Duodenal mucosa (tissue), 2 donors: ENCODE measurements around the gene KLK15.

Source experiments
- H3K27ac ChIP-seq: one replicate; pipeline ENCODE4 v1.7.0; 2013; ENCODE audit warnings: low read depth, low read length
- H3K27me3 ChIP-seq, 2 donors: one replicate each; pipeline ENCODE4 v1.7.0; 2013; ENCODE audit warnings: low read length in 2 of 2, control low read depth in 1 of 2; ENCODE audit not compliant: insufficient read depth in 2 of 2, control insufficient read depth in 1 of 2
- H3K36me3 ChIP-seq, 2 donors: one replicate each; pipeline ENCODE4 v1.7.0; 2013; ENCODE audit warnings: low read length in 2 of 2, control low read depth in 1 of 2; ENCODE audit not compliant: insufficient read depth in 2 of 2, control insufficient read depth in 1 of 2
- H3K4me1 ChIP-seq, 2 donors: one replicate each; pipeline ENCODE4 v1.7.0; 2013; ENCODE audit warnings: low read length in 2 of 2, control low read depth in 1 of 2; ENCODE audit not compliant: insufficient read depth in 2 of 2, control insufficient read depth in 1 of 2
- H3K4me3 ChIP-seq, 2 donors: one replicate each; pipeline ENCODE4 v1.7.0; 2013; ENCODE audit warnings: low read length in 2 of 2, low read depth in 1 of 2
- H3K9ac ChIP-seq, 2 donors: one replicate each; pipeline ENCODE4 v1.7.0; 2013; ENCODE audit warnings: low read length in 2 of 2, low read depth in 1 of 2
- H3K9me3 ChIP-seq, 2 donors: one replicate each; pipeline ENCODE4 v1.7.0; 2013; ENCODE audit warnings: low read length in 2 of 2, control low read depth in 1 of 2; ENCODE audit not compliant: control insufficient read depth in 1 of 2

KLK15 gene

DNA sequence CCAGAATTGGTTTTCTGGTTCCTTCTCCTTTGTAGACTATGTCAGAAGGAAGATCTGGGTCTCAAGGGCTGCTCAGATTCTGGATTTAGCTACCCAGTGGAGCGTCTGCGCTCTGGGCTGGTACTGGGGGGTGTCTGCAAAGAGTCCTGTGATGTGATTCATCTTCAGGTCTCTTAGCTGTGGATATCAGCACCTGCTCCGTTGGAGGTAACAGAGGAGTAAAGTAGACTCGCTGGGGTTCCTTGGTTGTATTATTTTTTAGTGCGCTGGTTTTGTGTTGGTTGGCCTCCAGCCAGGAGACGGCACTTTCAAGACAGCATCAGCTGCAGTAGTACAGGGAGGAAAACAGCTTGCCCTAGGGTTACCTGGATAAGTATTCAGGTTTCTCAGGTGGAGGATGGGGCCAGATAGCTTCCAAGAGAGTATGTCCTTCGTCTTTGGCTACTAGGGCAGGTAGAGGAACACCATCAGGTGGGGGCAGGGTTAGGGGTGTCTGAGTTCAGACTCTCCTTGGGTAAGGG, 10.4 kb upstream of the KLK15 start:
- no peaks in the 10 kb centered on the region for H3K36me3 ChIP-seq
- H3K27ac ChIP-seq: no peak overlapping the region
- no peak overlapping the region for H3K4me3 ChIP-seq
- H3K4me1 ChIP-seq: no peaks in the 10 kb centered on the region
- no peaks in the 10 kb centered on the region for H3K9me3 ChIP-seq
- peaks cover 0 to 7% of the 10 kb centered on the region in 2 donors for H3K27me3 ChIP-seq
- no peak overlapping the region for H3K9ac ChIP-seq

GRCh38 chr19:50843205-50843604, 9.8 kb upstream of the KLK15 start:
- Histone ChIP-seq H3K9ac (no peak overlapping the region), H3K36me3 (no peaks in the 10 kb centered on the region), H3K27me3 (peaks cover 0 to 7% of the 10 kb centered on the region in 2 donors), H3K4me3 (no peak overlapping the region), H3K9me3 (no peaks in the 10 kb centered on the region), H3K27ac (no peak overlapping the region), H3K4me1 (no peaks in the 10 kb centered on the region)

DNA sequence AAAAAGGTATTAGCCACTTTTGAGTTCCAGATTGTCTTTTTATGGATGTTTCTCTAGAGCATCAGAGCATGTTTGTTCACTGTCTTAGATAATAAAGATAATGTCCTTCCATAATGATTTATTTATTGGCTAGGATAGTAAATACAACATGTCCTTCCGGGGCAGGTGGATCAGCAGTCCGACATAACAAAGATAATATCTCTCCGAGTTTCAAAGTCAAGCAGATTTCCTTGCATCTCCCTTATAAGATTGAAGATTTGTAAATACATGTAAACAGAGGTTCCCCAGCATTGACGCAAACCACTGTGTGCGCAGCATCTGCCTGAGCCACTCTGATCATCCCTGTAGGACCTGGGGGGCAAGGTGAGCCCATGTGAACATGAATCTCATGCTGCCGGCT, 8.8 kb upstream of the KLK15 start:
- Histone ChIP-seq H3K9ac (no peak overlapping the region), H3K4me3 (no peak overlapping the region), H3K4me1 (no peaks in the 10 kb centered on the region), H3K9me3 (no peaks in the 10 kb centered on the region), H3K27ac (no peak overlapping the region), H3K27me3 (peaks cover 0 to 7% of the 10 kb centered on the region in 2 donors), H3K36me3 (no peaks in the 10 kb centered on the region)

GRCh38 chr19:50839712-50840655, 6.6 kb upstream of the KLK15 start:
- Histone ChIP-seq H3K27me3 (peaks cover 0 to 7% of the 10 kb centered on the region in 2 donors), H3K36me3 (no peaks in the 10 kb centered on the region), H3K9ac (no peak overlapping the region)

GRCh38 chr19:50838239-50838638, 4.9 kb upstream of the KLK15 start:
- Histone ChIP-seq H3K27me3 (peaks cover 0 to 2% of the 10 kb centered on the region in 2 donors), H3K4me1 (peaks cover 6 to 17% of the 10 kb centered on the region in 2 donors), H3K9me3 (no peaks in the 10 kb centered on the region), H3K36me3 (no peaks in the 10 kb centered on the region), H3K4me3 (no peak overlapping the region), H3K27ac (no peak overlapping the region), H3K9ac (no peak overlapping the region)

More at GRCh38 chr19:50839712-50840655, 6.6 kb upstream of the KLK15 start:
- Histone ChIP-seq H3K27ac (no peak overlapping the region), H3K4me3 (no peak overlapping the region), H3K9me3 (no peaks in the 10 kb centered on the region), H3K4me1 (peaks cover 6 to 16% of the 10 kb centered on the region in 2 donors)

DNA sequence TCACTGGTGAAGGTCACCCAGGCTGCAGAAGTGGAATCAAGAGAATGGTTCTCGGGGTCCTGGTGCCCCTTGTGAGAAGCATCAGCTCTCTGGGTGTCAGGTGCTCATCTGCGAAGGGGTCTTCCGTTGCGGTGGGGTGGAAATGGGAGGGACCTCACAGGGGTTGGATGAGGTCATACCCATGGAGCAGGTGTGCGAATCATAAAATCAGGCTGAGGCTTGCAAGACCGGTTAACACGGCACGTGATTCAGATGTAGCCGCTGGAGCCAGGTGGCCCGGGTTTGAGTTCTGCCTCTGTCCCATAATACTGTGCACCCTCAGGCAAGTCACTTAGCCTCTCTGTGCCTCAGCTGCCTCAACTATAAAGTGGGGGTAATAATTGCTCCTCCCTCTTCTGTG, 3.9 kb upstream of the KLK15 start:
- Histone ChIP-seq H3K9ac (no peak overlapping the region), H3K27me3 (peaks cover 0 to 2% of the 10 kb centered on the region in 2 donors), H3K4me1 (peaks cover 6 to 17% of the 10 kb centered on the region in 2 donors), H3K9me3 (no peaks in the 10 kb centered on the region), H3K4me3 (no peak overlapping the region), H3K36me3 (no peaks in the 10 kb centered on the region), H3K27ac (no peak overlapping the region)

DNA sequence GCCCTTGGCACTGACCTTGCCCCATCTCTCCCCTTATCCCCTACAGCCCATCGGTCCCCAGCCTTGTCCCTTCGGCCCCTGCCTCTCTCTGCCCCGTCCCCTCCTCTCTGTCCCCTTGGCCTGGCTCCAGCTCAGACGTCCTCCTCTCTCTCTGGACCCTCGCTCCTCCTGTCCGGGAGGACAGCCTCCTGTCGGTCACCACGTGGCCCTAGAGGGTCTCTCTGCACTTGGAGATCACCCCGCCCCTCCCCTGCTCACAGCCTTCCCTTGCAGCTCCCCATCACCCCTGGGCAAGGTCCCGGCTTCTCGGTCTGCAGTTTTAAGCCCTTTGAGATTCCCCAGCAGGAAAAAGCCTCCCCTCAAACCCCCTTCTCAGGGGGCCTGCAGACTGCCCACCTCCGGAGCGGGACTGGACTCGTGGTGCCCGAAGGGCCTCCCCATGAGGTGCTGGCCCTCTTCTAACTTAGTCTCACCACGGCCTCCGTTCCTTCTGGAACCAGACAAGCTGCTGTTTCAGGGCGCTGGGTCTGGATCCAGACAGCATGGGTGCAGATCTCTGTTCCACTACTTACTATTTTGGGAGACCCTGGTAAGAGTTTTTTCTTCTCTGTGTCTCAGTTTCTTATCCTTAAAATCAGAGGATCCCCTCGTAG, 3.3 kb upstream of the KLK15 start:
- Histone ChIP-seq H3K4me3 (peak overlapping the region; percentile 76 to 79), H3K27ac (peak overlapping the region; percentile 3), H3K4me1 (peaks cover 6 to 17% of the 10 kb centered on the region in 2 donors), H3K27me3 (peaks cover 0 to 2% of the 10 kb centered on the region in 2 donors), H3K9ac (peak overlapping the region; percentile 48 to 75), H3K36me3 (no peaks in the 10 kb centered on the region), H3K9me3 (no peaks in the 10 kb centered on the region)

GRCh38 chr19:50835785-50836542, 2.6 kb upstream of the KLK15 start:
- H3K4me1 ChIP-seq: peaks cover 6 to 17% of the 10 kb centered on the region in 2 donors
- H3K36me3 ChIP-seq: no peaks in the 10 kb centered on the region
- H3K27me3 ChIP-seq: no peaks in the 10 kb centered on the region
- peak overlapping the region; percentile 3 for H3K27ac ChIP-seq
- H3K4me3 ChIP-seq: peak overlapping the region; percentile 76 to 79
- H3K9ac ChIP-seq: peak overlapping the region; percentile 65 to 75
- H3K9me3 ChIP-seq: no peaks in the 10 kb centered on the region

DNA sequence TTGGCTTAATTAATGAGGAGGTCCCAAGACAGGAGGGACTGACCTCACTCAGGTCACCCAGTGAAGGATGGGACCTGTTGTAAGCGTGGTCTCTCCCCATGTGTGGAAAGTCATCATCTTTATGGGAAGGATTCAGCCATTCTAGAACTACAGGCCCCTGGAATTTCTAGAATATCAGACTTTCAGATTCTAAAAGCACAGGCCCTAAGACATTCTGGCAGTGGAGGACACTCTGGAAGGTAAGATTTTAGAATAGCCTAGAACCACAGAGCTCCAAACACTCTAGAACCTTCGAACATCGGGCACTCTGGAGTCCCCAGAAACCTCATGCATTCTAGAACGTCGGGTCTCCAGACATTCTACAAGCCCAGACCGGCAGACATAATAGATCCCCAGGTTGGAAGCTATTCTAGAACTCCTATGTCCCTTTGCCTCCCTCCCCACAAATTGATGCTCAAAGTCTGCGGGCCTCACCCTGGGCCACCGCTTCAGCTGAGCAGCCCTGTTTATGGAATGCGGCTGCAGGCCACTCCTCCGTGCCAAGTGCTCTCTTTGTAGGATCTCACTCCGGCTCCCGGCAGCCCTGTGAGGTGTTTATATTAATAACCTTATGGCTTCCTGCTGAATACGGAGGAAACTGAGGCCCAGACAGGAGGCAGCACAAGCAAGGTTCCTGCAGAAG, 1.9 kb upstream of the KLK15 start:
- no peaks in the 10 kb centered on the region for H3K27me3 ChIP-seq
- peaks cover 6 to 17% of the 10 kb centered on the region in 2 donors for H3K4me1 ChIP-seq
- no peak overlapping the region for H3K27ac ChIP-seq
- H3K9me3 ChIP-seq: no peaks in the 10 kb centered on the region
- H3K36me3 ChIP-seq: no peaks in the 10 kb centered on the region
- H3K9ac ChIP-seq: peak overlapping the region; percentile 65 to 75
- peak overlapping the region; percentile 76 to 79 for H3K4me3 ChIP-seq
